CD4-positive, alpha-beta T cell (primary cell): ENCODE data around the gene CPTP. TPM values are rescaled to one million over a fixed set of nuclear protein-coding genes. Genes with fewer than 3 reads are reported as not detected.
"Not testable (repeated sequence)": the region's sequence is repeated elsewhere in the genome, so short reads cannot be mapped to it uniquely, and the experiment has no call there.

ENCODE experiments used
- ATAC-seq: fragments of 200-7000 bp; cut with Tn5 transposase; one replicate; pipeline ENCODE4 v1.10.0; 2022; ENCODE audit warnings: mild to moderate bottlenecking; ENCODE audit not compliant: poor library complexity
- CTCF ChIA-PET: fragments of 350-600 bp; sonication (Branson Sonifier 250); formaldehyde crosslinking; loops from one replicate; lab custom pipeline; 2021; ENCODE audit warnings: antibody characterized with exemption, inconsistent platforms; lab: Charles Lee
- POLR2A ChIA-PET: fragments of 350-600 bp; sonication (Branson Sonifier 250); formaldehyde crosslinking; loops from one replicate; lab custom pipeline; 2021; ENCODE audit warnings: antibody characterized with exemption, inconsistent platforms; lab: Charles Lee
- DNase-seq, 14 experiments: peaks; one replicate each; pipeline ENCODE4 v3.0.0-alpha.2; 2013 to 2020; ENCODE audit warnings: mixed read lengths in 2 of 14
- H3K27ac ChIP-seq, 2 donors: one replicate each; pipeline versions ENCODE4 v1.5.1 to v1.7.0; 2013; ENCODE audit warnings: low read length in 2 of 2, low read depth in 1 of 2, mild to moderate bottlenecking in 1 of 2
- H3K27me3 ChIP-seq, 2 experiments: 1 replicate in 1 of 2; 2 replicates in 1 of 2; pipeline versions ENCODE4 v1.6.1 to v1.7.0; 2013; ENCODE audit warnings: low read length in 2 of 2, control low read depth in 1 of 2, mild to moderate bottlenecking in 1 of 2, moderate library complexity in 1 of 2; ENCODE audit not compliant: insufficient read depth in 2 of 2, control insufficient read depth in 1 of 2
- H3K36me3 ChIP-seq: one replicate; pipeline ENCODE4 v1.6.1; 2013; ENCODE audit warnings: low read length, control low read depth; ENCODE audit not compliant: insufficient read depth
- H3K4me1 ChIP-seq: one replicate; pipeline ENCODE4 v1.6.1; 2013; ENCODE audit warnings: low read length, control low read depth; ENCODE audit not compliant: insufficient read depth
- H3K4me3 ChIP-seq: one replicate; pipeline ENCODE4 v1.5.1; 2013; ENCODE audit warnings: mild to moderate bottlenecking, low read length, moderate library complexity
- H3K9me3 ChIP-seq, 2 experiments: 1 replicate in 1 of 2; 2 replicates in 1 of 2; pipeline versions ENCODE4 v1.6.1 to v1.7.0; 2013; ENCODE audit warnings: low read length in 2 of 2, mild to moderate bottlenecking in 2 of 2, control low read depth in 1 of 2, moderate library complexity in 1 of 2; ENCODE audit not compliant: control insufficient read depth in 1 of 2, insufficient read depth in 1 of 2
- H3K27ac Mint-ChIP-seq: one replicate; pipeline ENCODE4 v1.8.0; 2020; ENCODE audit warnings: mixed read lengths
- H3K27me3 Mint-ChIP-seq: one replicate; pipeline ENCODE4 v1.8.0; 2021; ENCODE audit warnings: mixed read lengths
- H3K36me3 Mint-ChIP-seq: one replicate; pipeline ENCODE4 v1.8.0; 2021; ENCODE audit warnings: low read depth, mixed read lengths
- H3K4me1 Mint-ChIP-seq: one replicate; pipeline ENCODE4 v1.8.0; 2021; ENCODE audit warnings: low read depth, mixed read lengths
- H3K4me3 Mint-ChIP-seq: one replicate; pipeline ENCODE4 v1.8.0; 2020; ENCODE audit warnings: mild to moderate bottlenecking, mixed read lengths
- H3K9me3 Mint-ChIP-seq: one replicate; pipeline ENCODE4 v1.8.0; 2020; ENCODE audit warnings: mixed read lengths
- intact Hi-C, 2 experiments: fragments of 100-400 bp; cut with DNase I in 1 of 2; cut with micrococcal nuclease in 1 of 2; formaldehyde crosslinking; loops; one replicate each; pipeline versions ENCODE4 v1.15.1 to v1.9.0; 2023 to 2025; cut with DNase I, micrococcal nuclease
- total RNA-seq, 174 experiments: library from RNA in 2 of 174; stranded (reverse) in 2 of 174; gene quantifications; one replicate each; pipeline ENCODE4 v1.2.3 and lab custom pipeline; 2021 to 2026
- TF ChIP-seq, protein P1 (sequence below): fragments of 200-600 bp; IDR thresholded peaks from one replicate; pipeline ENCODE4 v1.8.0; 2022; ENCODE audit warnings: antibody characterized with exemption, mild to moderate bottlenecking

The CPTP gene
- total RNA-seq, 2 experiments from 2014 or later, result 11.6 to 12.9 TPM

DNA sequence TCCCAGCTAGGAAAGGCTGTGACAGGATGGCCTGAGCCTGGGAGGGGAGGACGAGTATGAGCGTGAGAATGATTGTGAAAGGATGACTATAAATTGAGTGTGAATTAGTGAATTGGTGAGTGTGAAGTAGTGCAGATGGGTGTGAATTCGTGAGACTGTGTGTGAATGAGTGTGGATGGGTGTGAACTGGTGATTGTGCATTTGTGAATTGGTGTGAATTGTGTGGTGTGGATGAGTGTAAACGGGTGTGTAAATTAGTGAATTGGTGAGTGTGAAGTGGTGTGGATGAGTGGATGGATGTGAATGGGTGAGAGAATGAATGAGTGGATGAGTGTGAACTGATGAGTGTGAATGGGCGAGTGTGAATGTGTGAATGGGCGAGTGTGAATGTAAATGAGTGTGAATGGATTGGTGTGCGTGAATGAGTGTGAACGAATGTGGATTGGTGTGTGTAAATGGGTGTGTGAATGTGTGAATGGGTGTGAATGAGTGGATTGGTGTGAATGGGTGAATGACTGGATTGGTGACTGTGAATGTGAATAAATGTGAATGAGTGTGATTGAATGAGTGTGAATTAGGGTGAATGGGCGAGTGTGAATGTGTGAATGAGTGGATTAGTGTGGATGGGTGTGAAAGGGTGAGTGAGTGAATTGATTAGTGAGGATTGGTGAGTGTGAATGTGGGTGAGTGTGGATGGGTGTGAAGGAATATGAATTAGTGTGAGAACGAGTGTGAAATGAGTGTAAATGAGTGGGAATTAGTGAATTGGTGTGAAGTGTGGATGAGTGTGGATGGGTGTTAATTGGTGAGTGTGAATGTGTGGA is 41.5 kb downstream of the CPTP start:
- TF ChIP-seq, protein P1, sequence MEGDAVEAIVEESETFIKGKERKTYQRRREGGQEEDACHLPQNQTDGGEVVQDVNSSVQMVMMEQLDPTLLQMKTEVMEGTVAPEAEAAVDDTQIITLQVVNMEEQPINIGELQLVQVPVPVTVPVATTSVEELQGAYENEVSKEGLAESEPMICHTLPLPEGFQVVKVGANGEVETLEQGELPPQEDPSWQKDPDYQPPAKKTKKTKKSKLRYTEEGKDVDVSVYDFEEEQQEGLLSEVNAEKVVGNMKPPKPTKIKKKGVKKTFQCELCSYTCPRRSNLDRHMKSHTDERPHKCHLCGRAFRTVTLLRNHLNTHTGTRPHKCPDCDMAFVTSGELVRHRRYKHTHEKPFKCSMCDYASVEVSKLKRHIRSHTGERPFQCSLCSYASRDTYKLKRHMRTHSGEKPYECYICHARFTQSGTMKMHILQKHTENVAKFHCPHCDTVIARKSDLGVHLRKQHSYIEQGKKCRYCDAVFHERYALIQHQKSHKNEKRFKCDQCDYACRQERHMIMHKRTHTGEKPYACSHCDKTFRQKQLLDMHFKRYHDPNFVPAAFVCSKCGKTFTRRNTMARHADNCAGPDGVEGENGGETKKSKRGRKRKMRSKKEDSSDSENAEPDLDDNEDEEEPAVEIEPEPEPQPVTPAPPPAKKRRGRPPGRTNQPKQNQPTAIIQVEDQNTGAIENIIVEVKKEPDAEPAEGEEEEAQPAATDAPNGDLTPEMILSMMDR, result no peak
- H3K27me3 Mint-ChIP-seq, result peaks cover 1% of the 10 kb centered on the region
- Histone ChIP-seq H3K9me3 (peaks cover 0 to 6% of the 10 kb centered on the region in 2 experiments), H3K27me3 (no peaks in the 10 kb centered on the region), H3K4me3 (no peak overlapping the region), H3K27ac (no peak overlapping the region), H3K36me3 (no peaks in the 10 kb centered on the region), H3K4me1 (peaks cover 7% of the 10 kb centered on the region)
- no peak overlapping the region for H3K27ac Mint-ChIP-seq
- peaks cover 14% of the 10 kb centered on the region for H3K4me1 Mint-ChIP-seq
- no peaks in the 10 kb centered on the region for H3K9me3 Mint-ChIP-seq
- POLR2A ChIA-PET, result interaction anchor here (0.9 kb wide), 1 partner anchor 12 kb away, joined by 3 read pairs; no protein-coding TSS in a partner anchor
- no peaks in the 10 kb centered on the region for H3K36me3 Mint-ChIP-seq
- intact Hi-C loops, result no loop called here
- DNase-seq (no peak), ATAC-seq (no peak)
- H3K4me3 Mint-ChIP-seq, result no peak overlapping the region
- CTCF ChIA-PET, result no interaction called here

DNA sequence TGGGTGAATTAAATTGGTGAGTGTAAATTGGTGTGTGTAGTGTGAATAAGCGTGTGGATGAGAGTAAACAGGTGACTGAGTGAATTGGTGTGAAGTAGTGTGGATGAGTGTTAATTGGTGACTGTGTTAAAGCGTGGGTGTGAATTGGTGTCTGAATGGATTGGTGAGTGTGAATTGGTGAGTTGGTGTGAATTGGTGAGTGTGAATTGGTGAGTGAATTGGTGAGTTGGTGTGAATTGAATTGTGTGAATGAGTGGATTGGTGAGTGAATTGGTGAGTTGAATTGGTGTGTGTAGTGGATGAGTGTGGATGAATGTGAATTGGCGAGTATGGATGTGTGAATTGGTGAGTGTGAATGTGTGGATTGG is 42.1 kb downstream of the CPTP start:
- Histone ChIP-seq H3K27ac (no peak overlapping the region), H3K36me3 (no peaks in the 10 kb centered on the region), H3K4me3 (no peak overlapping the region), H3K4me1 (peaks cover 13% of the 10 kb centered on the region), H3K27me3 (no peaks in the 10 kb centered on the region), H3K9me3 (peaks cover 0 to 6% of the 10 kb centered on the region in 2 experiments)
- intact Hi-C loops, result no loop called here
- ChIA-PET POLR2A (no interaction called here), CTCF (no interaction called here)
- Mint-ChIP-seq H3K36me3 (no peaks in the 10 kb centered on the region), H3K27me3 (no peaks in the 10 kb centered on the region), H3K9me3 (no peaks in the 10 kb centered on the region), H3K4me3 (no peak overlapping the region), H3K27ac (no peak overlapping the region), H3K4me1 (peaks cover 20% of the 10 kb centered on the region)
- TF ChIP-seq, protein P1, result no peak
- DNase-seq, result no peak
- ATAC-seq, result no peak

DNA sequence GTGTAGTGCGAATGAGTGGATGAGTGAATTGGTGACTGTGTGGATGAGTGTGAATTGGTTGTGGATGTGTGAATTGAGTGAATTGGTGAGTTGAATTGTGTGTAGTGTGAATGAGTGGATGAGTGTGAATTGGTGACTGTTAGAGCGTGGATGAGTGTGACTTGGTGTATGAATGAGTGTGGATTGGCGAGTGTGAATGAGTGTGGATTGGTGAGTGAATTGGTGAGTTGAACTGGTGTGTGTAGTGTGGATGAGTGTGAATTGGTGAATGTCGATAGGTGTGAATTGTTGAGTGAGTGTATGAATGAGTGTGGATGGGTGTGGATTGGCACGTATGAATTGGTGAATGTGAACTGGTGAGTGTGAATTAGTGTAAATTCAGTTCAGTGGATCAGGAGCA is 42.7 kb downstream of the CPTP start:
- H3K4me3 ChIP-seq, result no peak overlapping the region
- H3K36me3 ChIP-seq, result no peaks in the 10 kb centered on the region
- peaks cover 20% of the 10 kb centered on the region for H3K4me1 ChIP-seq
- H3K4me1 Mint-ChIP-seq, result peaks cover 24% of the 10 kb centered on the region
- H3K36me3 Mint-ChIP-seq, result no peaks in the 10 kb centered on the region
- no peaks in the 10 kb centered on the region for H3K9me3 Mint-ChIP-seq
- POLR2A ChIA-PET, result no interaction called here
- no peak for ATAC-seq
- no peak overlapping the region for H3K27ac ChIP-seq
- H3K27me3 Mint-ChIP-seq, result no peaks in the 10 kb centered on the region
- no peak overlapping the region for H3K4me3 Mint-ChIP-seq
- H3K27me3 ChIP-seq, result no peaks in the 10 kb centered on the region
- TF ChIP-seq, protein P1, result no peak
- DNase-seq, result no peak
- peaks cover 0 to 6% of the 10 kb centered on the region in 2 experiments for H3K9me3 ChIP-seq
- H3K27ac Mint-ChIP-seq, result no peak overlapping the region
- intact Hi-C loops, result no loop called here
- CTCF ChIA-PET, result no interaction called here

DNA sequence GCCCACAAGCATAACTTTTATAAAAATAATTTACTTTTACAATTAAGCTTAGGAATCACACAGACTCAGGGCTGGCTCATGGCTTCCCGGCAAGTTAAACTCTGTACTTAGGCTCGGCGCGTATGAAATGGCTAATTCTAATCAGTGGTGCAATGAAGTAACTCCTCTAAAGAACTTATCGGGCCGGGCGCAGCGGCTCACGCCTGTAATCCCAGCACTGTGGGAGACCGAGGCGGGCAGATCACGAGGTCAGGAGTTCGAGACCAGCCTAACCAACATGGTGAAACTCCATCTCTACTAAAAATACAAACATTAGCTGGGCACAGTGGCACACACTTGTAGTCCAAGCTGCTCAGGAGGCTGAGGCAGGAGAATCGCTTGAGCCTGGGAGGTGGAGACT is 45.5 kb downstream of the CPTP start:
- H3K36me3 ChIP-seq, DNase-seq, ATAC-seq, H3K27me3 ChIP-seq, H3K9me3 Mint-ChIP-seq, CTCF ChIA-PET, H3K4me3 ChIP-seq, H3K27me3 Mint-ChIP-seq, H3K9me3 ChIP-seq, H3K27ac ChIP-seq, H3K36me3 Mint-ChIP-seq: not testable (repeated sequence)
- intact Hi-C loops, result loop anchor here in 1 of 2 experiments (2.0 to 10.0 kb wide), 2 partner anchors 15 to 65 kb away; partner anchors contain the start of genes ACAP3 and PUSL1
- peak overlapping the region; percentile 88 for H3K27ac Mint-ChIP-seq
- peak overlapping the region; percentile 25 for H3K4me3 Mint-ChIP-seq
- peaks cover 44% of the 10 kb centered on the region for H3K4me1 ChIP-seq
- H3K4me1 Mint-ChIP-seq, result peaks cover 39% of the 10 kb centered on the region
- POLR2A ChIA-PET, result interaction anchor here (2.8 to 4.1 kb wide), 2 partner anchors 16 to 30 kb away, joined by 12 to 23 read pairs; partner anchors contain the start of gene CCNL2
